HG03575 (cell line): ENCODE results near the gene HIPK2.

ENCODE experiments used
- ATAC-seq: cut with Tn5 transposase; IDR thresholded peaks from one replicate; pipeline ENCODE4 v1.9.1; 2021; ENCODE audit not compliant: unreplicated experiment, insufficient number of reproducible peaks, low FRiP score; ENCODE audit errors: extremely low read depth

HIPK2 gene

GRCh38 chr7:139791316-139791715, 13.5 kb upstream of the HIPK2 start:
- no peak for ATAC-seq

GRCh38 chr7:139784648-139785047, 6.8 kb upstream of the HIPK2 start:
- no peak for ATAC-seq

- no peak for ATAC-seq
Measured at GRCh38 chr7:139783647-139784385, 6.0 kb upstream of the HIPK2 start.

GRCh38 chr7:139782932-139783331, 5.1 kb upstream of the HIPK2 start:
- no peak for ATAC-seq

GRCh38 chr7:139777133-139777891, 486 bp downstream of the HIPK2 start:
- ATAC-seq = no peak

- no peak for ATAC-seq
Measured at GRCh38 chr7:139776486-139777132, 1.2 kb downstream of the HIPK2 start.

GRCh38 chr7:139775829-139776266, 1.9 kb downstream of the HIPK2 start:
- no peak for ATAC-seq

- no peak for ATAC-seq
Measured at GRCh38 chr7:139774376-139774775, 3.4 kb downstream of the HIPK2 start.

GRCh38 chr7:139773371-139773770, 4.4 kb downstream of the HIPK2 start:
- ATAC-seq = no peak

GRCh38 chr7:139772873-139773272, 4.9 kb downstream of the HIPK2 start:
- no peak for ATAC-seq

GRCh38 chr7:139772115-139772514, 5.7 kb downstream of the HIPK2 start:
- no peak for ATAC-seq

- no peak for ATAC-seq
Measured at GRCh38 chr7:139771001-139771956, 6.5 kb downstream of the HIPK2 start.

- ATAC-seq = no peak
Measured at GRCh38 chr7:139769761-139770160, 8.0 kb downstream of the HIPK2 start.

GRCh38 chr7:139769066-139769465, 8.7 kb downstream of the HIPK2 start:
- ATAC-seq = no peak

- ATAC-seq = no peak
Measured at GRCh38 chr7:139768249-139768824, 9.5 kb downstream of the HIPK2 start.

GRCh38 chr7:139767561-139767982, 10.2 kb downstream of the HIPK2 start:
- ATAC-seq = no peak

- ATAC-seq = no peak
Measured at GRCh38 chr7:139765143-139765542, 12.7 kb downstream of the HIPK2 start.

- ATAC-seq = no peak
Measured at GRCh38 chr7:139763330-139763729, 14.5 kb downstream of the HIPK2 start.

GRCh38 chr7:139762886-139763285, 14.9 kb downstream of the HIPK2 start:
- no peak for ATAC-seq
